H54 (cell line): ENCODE data around the gene LHPP.
"Not testable (repeated sequence)": the region's sequence is repeated elsewhere in the genome, so short reads cannot be mapped to it uniquely, and the experiment has no call there.

Experiments
- DNase-seq: peaks from one replicate; pipeline ENCODE4 v3.0.0; 2011; ENCODE audit warnings: low spot score, mixed read lengths; ENCODE audit not compliant: insufficient read length
- FAIRE-seq: peaks from 3 replicates; lab custom pipeline; 2011; peaks lifted over from hg19 to GRCh38; lab: Jason Lieb, UNC
- POLR2A ChIP-seq: IDR thresholded peaks from 2 replicates; pipeline ENCODE4 v1.6.1; 2011; ENCODE audit warnings: low read depth, mild to moderate bottlenecking, low read length

The LHPP gene

GRCh38 chr10:124543146-124543545 is 81.5 kb downstream of the LHPP start:
- FAIRE-seq (no peak), DNase-seq (no peak)
- TF ChIP-seq POLR2A = no peak

- FAIRE-seq = no peak
Measured at GRCh38 chr10:124543971-124544370, 82.3 kb downstream of the LHPP start.

GRCh38 chr10:124544711-124545110 is 83.1 kb downstream of the LHPP start:
- FAIRE-seq (no peak), DNase-seq (no peak)
- TF ChIP-seq POLR2A = no peak

More at GRCh38 chr10:124543971-124544370, 82.3 kb downstream of the LHPP start:
- no peak for TF ChIP-seq POLR2A
- no peak for DNase-seq

- TF ChIP-seq POLR2A = no peak
- FAIRE-seq (no peak), DNase-seq (no peak)
Measured at GRCh38 chr10:124545351-124546054, 83.9 kb downstream of the LHPP start.

- DNase-seq = no peak
- no peak for FAIRE-seq
- TF ChIP-seq POLR2A = no peak
Measured at GRCh38 chr10:124546055-124546369, 84.4 kb downstream of the LHPP start.

- no peak for DNase-seq
- no peak for FAIRE-seq
- TF ChIP-seq POLR2A = no peak
Measured at GRCh38 chr10:124546957-124547646, 85.5 kb downstream of the LHPP start.

GRCh38 chr10:124547647-124548168 is 86.1 kb downstream of the LHPP start:
- DNase-seq (no peak), FAIRE-seq (no peak)
- no peak for TF ChIP-seq POLR2A

- not testable (repeated sequence) for FAIRE-seq, DNase-seq
Measured at GRCh38 chr10:124549171-124549570, 87.5 kb downstream of the LHPP start.

- DNase-seq (no peak), FAIRE-seq (no peak)
- TF ChIP-seq POLR2A = no peak
Measured at GRCh38 chr10:124550293-124551034, 88.8 kb downstream of the LHPP start.

- DNase-seq (no peak), FAIRE-seq (no peak)
- TF ChIP-seq POLR2A = no peak
Measured at GRCh38 chr10:124551097-124551496, 89.5 kb downstream of the LHPP start.

- no peak for FAIRE-seq
- no peak for DNase-seq
- no peak for TF ChIP-seq POLR2A
Measured at GRCh38 chr10:124551755-124552154, 90.1 kb downstream of the LHPP start.

GRCh38 chr10:124552691-124553276 is 91.2 kb downstream of the LHPP start:
- FAIRE-seq = no peak
- DNase-seq = no peak
- TF ChIP-seq POLR2A = no peak

GRCh38 chr10:124554085-124554858 is 92.6 kb downstream of the LHPP start:
- TF ChIP-seq POLR2A = no peak
- DNase-seq (no peak), FAIRE-seq (no peak)

GRCh38 chr10:124557167-124557566 is 95.5 kb downstream of the LHPP start:
- FAIRE-seq = no peak
- no peak for DNase-seq
- TF ChIP-seq POLR2A = no peak
